Loucy (cell line): ENCODE measurements around the gene C1GALT1.

Source experiments
- H2AFZ ChIP-seq: fragments of 200-600 bp; sonication (generic); 2 replicates; pipeline ENCODE4 v1.6.0; 2016; ENCODE audit warnings: antibody characterized with exemption, mild to moderate bottlenecking, low read length, moderate library complexity
- H3F3A ChIP-seq: fragments of 200-600 bp; 2 replicates; pipeline ENCODE4 v1.6.0; 2016; ENCODE audit warnings: antibody characterized with exemption, low read depth, mild to moderate bottlenecking
- H3K27me3 ChIP-seq: fragments of 200-600 bp; sonication (generic); 2 replicates; pipeline ENCODE4 v1.6.1; 2014; ENCODE audit warnings: low read length, mild to moderate bottlenecking; ENCODE audit not compliant: insufficient read depth, poor library complexity, severe bottlenecking
- H3K36me3 ChIP-seq: fragments of 200-600 bp; sonication (generic); 2 replicates; pipeline ENCODE4 v1.6.1; 2016; ENCODE audit warnings: low read length; ENCODE audit not compliant: insufficient read depth
- H3K4me1 ChIP-seq: fragments of 200-600 bp; sonication (generic); 2 replicates; pipeline ENCODE4 v1.5.1; 2014; ENCODE audit warnings: low read length, mild to moderate bottlenecking; ENCODE audit not compliant: insufficient read depth, poor library complexity, severe bottlenecking
- H3K4me2 ChIP-seq: fragments of 200-600 bp; sonication (generic); 2 replicates; pipeline ENCODE4 v1.6.0; 2014; ENCODE audit warnings: antibody characterized with exemption, low read length, low read depth, mild to moderate bottlenecking; ENCODE audit not compliant: poor library complexity, severe bottlenecking
- H3K4me3 ChIP-seq: fragments of 200-600 bp; sonication (generic); 2 replicates; pipeline ENCODE4 v1.5.1; 2014; ENCODE audit warnings: low read length, mild to moderate bottlenecking, mixed read lengths; ENCODE audit not compliant: poor library complexity, severe bottlenecking
- H3K79me2 ChIP-seq: fragments of 200-600 bp; sonication (generic); 2 replicates; pipeline ENCODE4 v1.6.1; 2014; ENCODE audit warnings: low read length; ENCODE audit not compliant: insufficient read depth
- H3K9ac ChIP-seq: fragments of 200-600 bp; sonication (generic); 2 replicates; pipeline ENCODE4 v1.6.0; 2014; ENCODE audit warnings: mild to moderate bottlenecking, low read depth, low read length, moderate library complexity; ENCODE audit not compliant: poor library complexity, severe bottlenecking
- H3K9me2 ChIP-seq: fragments of 200-600 bp; sonication (generic); replicated peaks from 2 replicates; pipeline ENCODE4 v1.6.1; 2016; ENCODE audit warnings: low read depth, low read length, mixed read lengths
- H3K9me3 ChIP-seq: fragments of 200-600 bp; sonication (generic); 2 replicates; pipeline ENCODE4 v1.6.1; 2014; ENCODE audit warnings: mild to moderate bottlenecking, antibody characterized with exemption, low read length, low read depth; ENCODE audit not compliant: insufficient read depth
- H4K20me1 ChIP-seq: fragments of 200-600 bp; sonication (generic); 2 replicates; pipeline ENCODE4 v1.6.0; 2014; ENCODE audit warnings: antibody characterized with exemption, low read length, mild to moderate bottlenecking; ENCODE audit not compliant: insufficient read depth, poor library complexity, severe bottlenecking
- EZH2phosphoT487 ChIP-seq: fragments of 200-600 bp; IDR thresholded peaks from 2 replicates; pipeline ENCODE4 v1.6.1; 2018; ENCODE audit warnings: antibody characterized with exemption, mild to moderate bottlenecking, moderate library complexity, borderline replicate concordance
- TF ChIP-seq, protein P1 (sequence below): fragments of 200-600 bp; sonication (generic); conservative IDR thresholded peaks from 2 replicates; pipeline ENCODE4 v1.5.1; 2014; ENCODE audit warnings: mild to moderate bottlenecking, antibody characterized with exemption, low read length

Gene C1GALT1

GRCh38 chr7:7207876-7208275, 25.5 kb downstream of the C1GALT1 start:
- Histone ChIP-seq H2AFZ (no peak overlapping the region), H3K9me2 (no peaks in the 10 kb centered on the region), H3K27me3 (no peaks in the 10 kb centered on the region), H3K9me3 (no peaks in the 10 kb centered on the region), H3K4me2 (no peak overlapping the region), H3K36me3 (peaks cover 8% of the 10 kb centered on the region; the same call in 1 of the 2 replicates), H3K9ac (no peak overlapping the region), H3K79me2 (peaks cover 98% of the 10 kb centered on the region), H3F3A (no peaks in the 10 kb centered on the region), H3K4me3 (no peak overlapping the region), H3K4me1 (peaks cover 20% of the 10 kb centered on the region), H4K20me1 (peaks cover 37% of the 10 kb centered on the region)
- no peak for TF ChIP-seq EZH2phosphoT487
- TF ChIP-seq, protein P1, sequence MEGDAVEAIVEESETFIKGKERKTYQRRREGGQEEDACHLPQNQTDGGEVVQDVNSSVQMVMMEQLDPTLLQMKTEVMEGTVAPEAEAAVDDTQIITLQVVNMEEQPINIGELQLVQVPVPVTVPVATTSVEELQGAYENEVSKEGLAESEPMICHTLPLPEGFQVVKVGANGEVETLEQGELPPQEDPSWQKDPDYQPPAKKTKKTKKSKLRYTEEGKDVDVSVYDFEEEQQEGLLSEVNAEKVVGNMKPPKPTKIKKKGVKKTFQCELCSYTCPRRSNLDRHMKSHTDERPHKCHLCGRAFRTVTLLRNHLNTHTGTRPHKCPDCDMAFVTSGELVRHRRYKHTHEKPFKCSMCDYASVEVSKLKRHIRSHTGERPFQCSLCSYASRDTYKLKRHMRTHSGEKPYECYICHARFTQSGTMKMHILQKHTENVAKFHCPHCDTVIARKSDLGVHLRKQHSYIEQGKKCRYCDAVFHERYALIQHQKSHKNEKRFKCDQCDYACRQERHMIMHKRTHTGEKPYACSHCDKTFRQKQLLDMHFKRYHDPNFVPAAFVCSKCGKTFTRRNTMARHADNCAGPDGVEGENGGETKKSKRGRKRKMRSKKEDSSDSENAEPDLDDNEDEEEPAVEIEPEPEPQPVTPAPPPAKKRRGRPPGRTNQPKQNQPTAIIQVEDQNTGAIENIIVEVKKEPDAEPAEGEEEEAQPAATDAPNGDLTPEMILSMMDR: no peak

DNA sequence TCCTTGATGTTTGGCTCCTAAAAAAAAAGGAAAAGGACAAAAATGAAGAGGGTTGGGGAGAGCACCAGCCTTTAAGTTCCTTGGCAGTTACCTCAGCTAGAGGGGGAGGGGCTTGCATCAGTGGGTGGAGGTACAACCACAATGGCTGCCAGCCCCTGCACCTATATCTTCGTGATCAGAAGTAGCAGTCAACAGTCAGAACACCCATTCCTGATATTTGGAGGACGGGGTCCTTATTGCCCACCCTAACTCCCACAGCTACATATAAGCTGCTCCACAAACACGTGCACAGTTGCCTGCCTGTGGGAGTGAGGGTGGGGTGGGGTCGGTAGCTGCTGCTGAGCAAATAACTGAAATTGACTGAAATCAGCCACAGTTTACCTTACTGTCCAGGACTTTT, 26.2 kb downstream of the C1GALT1 start:
- Histone ChIP-seq H3K9me2 (no peaks in the 10 kb centered on the region), H3K4me1 (peaks cover 13% of the 10 kb centered on the region), H2AFZ (no peak overlapping the region), H3K79me2 (peaks cover 98% of the 10 kb centered on the region), H4K20me1 (peaks cover 33% of the 10 kb centered on the region), H3K9me3 (no peaks in the 10 kb centered on the region), H3K36me3 (peaks cover 8% of the 10 kb centered on the region; the same call in 1 of the 2 replicates), H3K9ac (no peak overlapping the region), H3K27me3 (no peaks in the 10 kb centered on the region), H3F3A (no peaks in the 10 kb centered on the region), H3K4me2 (no peak overlapping the region), H3K4me3 (no peak overlapping the region)
- TF ChIP-seq, protein P1: no peak
- no peak for TF ChIP-seq EZH2phosphoT487

DNA sequence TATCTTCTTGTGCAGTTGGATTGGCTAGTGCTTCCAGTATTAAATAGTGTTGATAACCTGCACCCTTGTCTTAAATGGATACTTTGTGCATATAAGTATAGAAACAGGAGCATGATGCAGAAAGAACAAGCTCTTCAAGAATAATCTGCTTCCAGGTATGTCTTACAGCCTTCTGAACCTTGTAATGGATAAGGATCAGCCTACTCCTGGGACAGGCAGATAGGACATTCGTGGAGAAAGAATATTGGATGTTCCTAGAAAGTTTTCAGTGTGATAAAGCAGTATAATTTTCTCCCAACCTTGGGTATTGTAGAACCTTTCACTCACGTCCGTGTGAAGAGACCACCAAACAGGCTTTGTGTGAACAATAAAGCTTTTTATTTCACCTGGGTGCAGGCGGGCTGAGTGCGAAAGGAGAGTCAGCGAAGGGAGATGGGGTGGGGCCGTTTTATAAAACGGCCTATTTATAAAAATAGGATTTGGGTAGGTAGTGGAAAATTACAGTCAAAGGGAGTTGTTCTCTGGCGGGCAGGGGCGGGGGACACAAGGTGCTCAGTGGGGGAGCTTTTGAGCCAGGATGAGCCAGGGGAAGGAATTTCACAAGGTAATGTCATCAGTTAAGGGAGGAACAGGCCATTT, 27.2 kb downstream of the C1GALT1 start:
- Histone ChIP-seq H3K4me2 (no peak overlapping the region), H3K36me3 (peaks cover 8% of the 10 kb centered on the region; the same call in 1 of the 2 replicates), H3F3A (no peaks in the 10 kb centered on the region), H3K27me3 (no peaks in the 10 kb centered on the region), H3K9ac (no peak overlapping the region), H3K4me1 (peaks cover 3% of the 10 kb centered on the region), H3K4me3 (no peak overlapping the region), H3K9me3 (no peaks in the 10 kb centered on the region), H4K20me1 (peaks cover 23% of the 10 kb centered on the region), H3K9me2 (no peaks in the 10 kb centered on the region), H2AFZ (no peak overlapping the region), H3K79me2 (peaks cover 97% of the 10 kb centered on the region)
- TF ChIP-seq EZH2phosphoT487: no peak
- TF ChIP-seq, protein P1: no peak
